ENCODE results near the gene SAMD3.

Gene SAMD3

GRCh38 chr6:130158056-130158455 is 64.7 kb downstream of the SAMD3 start:
- Histone ChIP-seq H3K4me2 (ENCODE audit: low read length) (no peak overlapping the region), H3K27me3 (ENCODE audit: control insufficient read depth, low read length) (no peaks in the 10 kb centered on the region), H3K36me3 (ENCODE audit: control insufficient read depth, low read length) (no peaks in the 10 kb centered on the region), H3K9me3 (ENCODE audit: control insufficient read depth, insufficient read depth, low read length) (no peaks in the 10 kb centered on the region), H3K4me1 (ENCODE audit: control insufficient read depth, low read length) (no peaks in the 10 kb centered on the region), H3K27ac (ENCODE audit: low read depth, low read length) (no peak overlapping the region), H3K4me3 (ENCODE audit: low read length) (no peak overlapping the region), H3K9me2 (replicated peaks; ENCODE audit: control insufficient read depth, low read length) (no peaks in the 10 kb centered on the region), H3F3A (ENCODE audit: control insufficient read depth, insufficient read depth) (no peaks in the 10 kb centered on the region), H4K20me1 (ENCODE audit: control insufficient read depth, insufficient read depth, low read depth, low read length) (no peaks in the 10 kb centered on the region), H3K79me2 (ENCODE audit: control insufficient read depth, low read length) (no peaks in the 10 kb centered on the region)
- TF ChIP-seq CTCF (IDR thresholded peaks at IDR 0.05; ENCODE audit: low read depth, low read length, poor library complexity, severe bottlenecking) = no peak
- TF ChIP-seq EZH2phosphoT487 (IDR thresholded peaks at IDR 0.05; ENCODE audit: borderline replicate concordance, low read length) = no peak

- no peaks in the 10 kb centered on the region for H4K20me1 ChIP-seq (ENCODE audit: control insufficient read depth, insufficient read depth, low read depth, low read length)
- H3K9me3 ChIP-seq (ENCODE audit: control insufficient read depth, insufficient read depth, low read length) = no peaks in the 10 kb centered on the region
- H3K27ac ChIP-seq (ENCODE audit: low read depth, low read length) = no peak overlapping the region
These were observed 65.8 kb downstream of the SAMD3 start for GRCh38 chr6:130156908-130157307.

GRCh38 chr6:130152908-130153510 is 69.7 kb downstream of the SAMD3 start:
- no peak overlapping the region for H3K27ac ChIP-seq (ENCODE audit: low read depth, low read length)
- H4K20me1 ChIP-seq (ENCODE audit: control insufficient read depth, insufficient read depth, low read depth, low read length) = no peaks in the 10 kb centered on the region
- H3K9me3 ChIP-seq (ENCODE audit: control insufficient read depth, insufficient read depth, low read length) = no peaks in the 10 kb centered on the region
- no peak overlapping the region for H3K4me3 ChIP-seq (ENCODE audit: low read length)
- TF ChIP-seq EZH2phosphoT487 (IDR thresholded peaks at IDR 0.05; ENCODE audit: borderline replicate concordance, low read length) = no peak
- TF ChIP-seq CTCF (IDR thresholded peaks at IDR 0.05; ENCODE audit: low read depth, low read length, poor library complexity, severe bottlenecking) = no peak
- H3K4me1 ChIP-seq (ENCODE audit: control insufficient read depth, low read length) = no peaks in the 10 kb centered on the region
- no peaks in the 10 kb centered on the region for H3F3A ChIP-seq (ENCODE audit: control insufficient read depth, insufficient read depth)
- no peaks in the 10 kb centered on the region for H3K9me2 ChIP-seq (replicated peaks; ENCODE audit: control insufficient read depth, low read length)
- no peaks in the 10 kb centered on the region for H3K36me3 ChIP-seq (ENCODE audit: control insufficient read depth, low read length)
- no peaks in the 10 kb centered on the region for H3K79me2 ChIP-seq (ENCODE audit: control insufficient read depth, low read length)
- H3K4me2 ChIP-seq (ENCODE audit: low read length) = no peak overlapping the region
- no peaks in the 10 kb centered on the region for H3K27me3 ChIP-seq (ENCODE audit: control insufficient read depth, low read length)

More at GRCh38 chr6:130156908-130157307, 65.8 kb downstream of the SAMD3 start:
- Histone ChIP-seq H3K27me3 (ENCODE audit: control insufficient read depth, low read length) (no peaks in the 10 kb centered on the region), H3K36me3 (ENCODE audit: control insufficient read depth, low read length) (no peaks in the 10 kb centered on the region), H3K79me2 (ENCODE audit: control insufficient read depth, low read length) (no peaks in the 10 kb centered on the region), H3K4me3 (ENCODE audit: low read length) (no peak overlapping the region), H3K9me2 (replicated peaks; ENCODE audit: control insufficient read depth, low read length) (no peaks in the 10 kb centered on the region), H3K4me1 (ENCODE audit: control insufficient read depth, low read length) (no peaks in the 10 kb centered on the region), H3K4me2 (ENCODE audit: low read length) (no peak overlapping the region), H3F3A (ENCODE audit: control insufficient read depth, insufficient read depth) (no peaks in the 10 kb centered on the region)
- TF ChIP-seq EZH2phosphoT487 (IDR thresholded peaks at IDR 0.05; ENCODE audit: borderline replicate concordance, low read length) (no peak), CTCF (IDR thresholded peaks at IDR 0.05; ENCODE audit: low read depth, low read length, poor library complexity, severe bottlenecking) (no peak)
